Upper lobe of left lung (tissue), 6 donors: ENCODE measurements around the gene ARHGAP36. TPM values are rescaled to one million over a fixed set of nuclear protein-coding genes. Genes with fewer than 3 reads are reported as not detected.

Experiments used
- ATAC-seq, 2 donors: fragments of 200-7000 bp; cut with Tn5 transposase; one replicate each; pipeline ENCODE4 v1.9.1; 2022; ENCODE audit warnings: mild to moderate bottlenecking in 2 of 2, moderate library complexity in 2 of 2; ENCODE audit not compliant: low FRiP score in 2 of 2
- DNase-seq, 2 donors: peaks; one replicate each; pipeline ENCODE4 v3.0.0-alpha.2; 2019 to 2020
- H3K27ac ChIP-seq, 4 donors: fragments of 200-600 bp; sonication (generic); one replicate each; pipeline ENCODE4 v1.5.1; 2016 to 2019
- H3K27me3 ChIP-seq, 4 donors: fragments of 200-600 bp; sonication (generic); one replicate each; pipeline ENCODE4 v1.5.1; 2017 to 2019
- H3K36me3 ChIP-seq, 4 donors: fragments of 200-600 bp; sonication (generic); one replicate each; pipeline ENCODE4 v1.5.1; 2016 to 2019
- H3K4me1 ChIP-seq, 4 donors: fragments of 200-600 bp; sonication (generic); one replicate each; pipeline ENCODE4 v1.5.1; 2018 to 2019
- H3K4me3 ChIP-seq, 4 donors: fragments of 200-600 bp; sonication (generic); one replicate each; pipeline ENCODE4 v1.5.1; 2017 to 2019; ENCODE audit warnings: mild to moderate bottlenecking in 2 of 4, moderate library complexity in 1 of 4
- H3K9me3 ChIP-seq, 4 donors: fragments of 200-600 bp; sonication (generic); one replicate each; pipeline ENCODE4 v1.5.1; 2018 to 2019
- EP300 ChIP-seq, 4 donors: sonication (generic); formaldehyde crosslinking; IDR thresholded peaks; one replicate each; pipeline ENCODE4 v1.5.1; 2017; ENCODE audit warnings: antibody characterized with exemption in 4 of 4, control low read depth in 2 of 4
- POLR2A ChIP-seq, 4 donors: fragments of 450-650 bp; IDR thresholded peaks; one replicate each; pipeline ENCODE4 v1.5.1; 2016 to 2017; ENCODE audit warnings: antibody characterized with exemption in 4 of 4, mild to moderate bottlenecking in 2 of 4
- POLR2AphosphoS5 ChIP-seq, 2 donors: sonication (generic); formaldehyde crosslinking; IDR thresholded peaks; one replicate each; pipeline ENCODE4 v1.5.1; 2017; ENCODE audit warnings: antibody characterized with exemption in 2 of 2
- WGBS, 2 donors: methylation state at CpG; one replicate each; pipeline ENCODE4 v1.1.5; 2017 to 2018; 5-methylcytosine and 5-hydroxymethylcytosine counted together
- total RNA-seq, 6 donors: library from RNA; depleted of rRNA in 4 of 6; stranded (reverse); fragments of >200 nt in 4 of 6; gene quantifications; one replicate each; pipeline versions ENCODE4 v1.1.0 to v1.2.1, GENCODE V29; 2016 to 2021
- TF ChIP-seq, protein P1 (sequence below), 6 experiments: fragments of 450-650 bp in 4 of 6; fragments of 200-600 bp in 2 of 6; sonication (generic) in 2 of 6; IDR thresholded peaks; one replicate each; pipeline ENCODE4 v1.5.1; 2016 to 2019; ENCODE audit warnings: antibody characterized with exemption in 6 of 6
- donor health status: DM: no; HTN: no; CAD: no; lungs with moderate emphysema.
- donor health status: DM: no; HTN: yes; CAD: no; lungs with severe emphysema.

Gene ARHGAP36
- total RNA-seq, 6 donors from 2014 or later: not detected

DNA sequence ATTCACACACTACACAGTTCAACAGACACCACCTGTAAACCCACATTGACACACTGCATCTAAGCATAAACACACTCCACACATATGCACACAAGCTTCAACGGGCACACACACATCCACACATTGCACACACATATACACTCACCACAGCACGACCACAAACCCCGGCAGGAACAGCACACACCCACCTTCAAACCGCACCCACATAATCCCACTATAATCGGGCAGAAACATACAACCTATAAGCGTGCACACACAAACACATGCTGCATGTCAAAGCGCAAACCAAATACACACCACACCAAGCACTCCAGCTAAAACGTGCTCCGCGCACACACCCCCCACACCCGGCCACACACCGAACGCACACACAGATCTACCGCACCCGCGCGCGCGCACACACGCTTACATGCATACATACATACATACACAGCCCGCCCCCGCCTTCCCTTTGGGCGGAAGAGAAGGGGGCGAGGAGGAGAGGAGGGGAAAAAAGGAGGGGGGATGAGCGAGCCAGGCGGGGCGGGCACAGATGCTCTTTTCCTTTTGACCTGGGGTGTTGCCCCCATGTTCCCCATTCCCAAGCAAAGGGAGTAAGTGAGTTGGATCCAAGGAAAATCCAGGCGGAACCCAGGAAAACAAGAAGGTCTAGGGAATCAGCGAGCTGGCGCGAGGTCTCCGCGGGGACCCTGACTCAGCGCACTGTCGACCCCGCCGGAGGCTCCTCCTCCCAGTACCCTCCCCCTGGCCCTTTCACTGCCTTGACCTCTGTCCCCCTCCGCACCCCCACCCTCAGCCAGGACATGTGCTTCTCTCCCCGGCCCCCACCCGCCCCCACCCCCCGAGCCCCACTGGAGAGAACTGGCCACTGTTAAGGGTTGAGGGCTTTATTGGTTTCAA lies 9.9 kb downstream of the ARHGAP36 start:
- ATAC-seq: no peak
- DNase-seq: no peak
- TF ChIP-seq, protein P1, sequence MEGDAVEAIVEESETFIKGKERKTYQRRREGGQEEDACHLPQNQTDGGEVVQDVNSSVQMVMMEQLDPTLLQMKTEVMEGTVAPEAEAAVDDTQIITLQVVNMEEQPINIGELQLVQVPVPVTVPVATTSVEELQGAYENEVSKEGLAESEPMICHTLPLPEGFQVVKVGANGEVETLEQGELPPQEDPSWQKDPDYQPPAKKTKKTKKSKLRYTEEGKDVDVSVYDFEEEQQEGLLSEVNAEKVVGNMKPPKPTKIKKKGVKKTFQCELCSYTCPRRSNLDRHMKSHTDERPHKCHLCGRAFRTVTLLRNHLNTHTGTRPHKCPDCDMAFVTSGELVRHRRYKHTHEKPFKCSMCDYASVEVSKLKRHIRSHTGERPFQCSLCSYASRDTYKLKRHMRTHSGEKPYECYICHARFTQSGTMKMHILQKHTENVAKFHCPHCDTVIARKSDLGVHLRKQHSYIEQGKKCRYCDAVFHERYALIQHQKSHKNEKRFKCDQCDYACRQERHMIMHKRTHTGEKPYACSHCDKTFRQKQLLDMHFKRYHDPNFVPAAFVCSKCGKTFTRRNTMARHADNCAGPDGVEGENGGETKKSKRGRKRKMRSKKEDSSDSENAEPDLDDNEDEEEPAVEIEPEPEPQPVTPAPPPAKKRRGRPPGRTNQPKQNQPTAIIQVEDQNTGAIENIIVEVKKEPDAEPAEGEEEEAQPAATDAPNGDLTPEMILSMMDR (IDR thresholded peaks at IDR 0.05): no peak
- TF ChIP-seq EP300 (IDR thresholded peaks at IDR 0.05) (no peak), POLR2AphosphoS5 (IDR thresholded peaks at IDR 0.05) (no peak), POLR2A (IDR thresholded peaks at IDR 0.05) (no peak)
- H3K36me3 ChIP-seq: no peaks in the 10 kb centered on the region
- WGBS, 2 donors: 0 to 37% methylated on average over 3 to 41 of the region's 41 CpGs
- H3K27me3 ChIP-seq: peaks cover 0 to 5% (median 0%) of the 10 kb centered on the region in 4 donors
- H3K4me1 ChIP-seq: no peaks in the 10 kb centered on the region
- H3K9me3 ChIP-seq: no peaks in the 10 kb centered on the region
- H3K27ac ChIP-seq: no peak overlapping the region
- no peak overlapping the region for H3K4me3 ChIP-seq

DNA sequence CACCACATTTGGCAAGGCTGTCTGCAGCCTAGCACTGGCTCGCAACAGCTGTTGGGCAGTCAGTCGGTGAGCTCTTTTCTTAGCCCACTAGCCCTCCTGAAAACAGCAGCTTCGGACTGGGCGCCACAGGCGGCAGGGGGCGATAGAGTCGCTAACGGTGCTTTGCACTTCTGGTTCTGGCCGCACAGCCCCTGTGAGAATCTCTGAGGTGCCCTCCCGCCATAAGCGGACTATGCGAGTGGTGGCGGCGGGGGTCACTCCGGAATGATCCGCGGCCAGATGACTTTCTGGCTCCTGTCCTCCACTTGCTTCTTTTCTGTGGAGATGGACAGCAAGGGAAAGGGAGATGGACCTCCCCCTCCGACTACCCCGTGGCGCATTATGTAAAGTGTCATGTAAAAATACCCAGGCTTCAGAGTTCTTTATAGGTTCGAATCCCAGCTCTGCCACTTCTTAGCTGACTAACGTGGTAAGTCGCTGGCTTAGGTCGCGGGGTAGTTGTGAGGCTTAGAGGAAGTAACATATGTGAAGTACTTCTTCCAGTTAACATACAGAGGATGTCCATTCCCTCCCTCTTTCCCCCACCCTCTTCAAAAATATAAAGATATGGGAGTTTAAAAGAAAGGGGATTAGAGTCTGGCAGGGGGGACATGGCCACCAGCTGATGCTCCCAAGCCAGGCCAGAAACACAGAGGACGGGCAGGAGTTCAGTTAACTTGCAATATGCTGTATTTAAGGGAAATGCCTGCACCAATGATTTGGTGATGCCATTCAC lies 11.0 kb downstream of the ARHGAP36 start:
- no peak overlapping the region for H3K4me3 ChIP-seq
- H3K9me3 ChIP-seq: no peaks in the 10 kb centered on the region
- H3K36me3 ChIP-seq: no peaks in the 10 kb centered on the region
- 6 to 28% methylated on average over 6 to 26 of the region's 26 CpGs for WGBS, 2 donors
- DNase-seq: peak in 1 of 2 donors; percentile 53
- TF ChIP-seq POLR2A (IDR thresholded peaks at IDR 0.05) (no peak), EP300 (IDR thresholded peaks at IDR 0.05) (no peak), POLR2AphosphoS5 (IDR thresholded peaks at IDR 0.05) (no peak)
- TF ChIP-seq, protein P1 (IDR thresholded peaks at IDR 0.05): no peak
- no peaks in the 10 kb centered on the region for H3K4me1 ChIP-seq
- peaks cover 0 to 5% (median 0%) of the 10 kb centered on the region in 4 donors for H3K27me3 ChIP-seq
- no peak overlapping the region for H3K27ac ChIP-seq
- no peak for ATAC-seq

DNA sequence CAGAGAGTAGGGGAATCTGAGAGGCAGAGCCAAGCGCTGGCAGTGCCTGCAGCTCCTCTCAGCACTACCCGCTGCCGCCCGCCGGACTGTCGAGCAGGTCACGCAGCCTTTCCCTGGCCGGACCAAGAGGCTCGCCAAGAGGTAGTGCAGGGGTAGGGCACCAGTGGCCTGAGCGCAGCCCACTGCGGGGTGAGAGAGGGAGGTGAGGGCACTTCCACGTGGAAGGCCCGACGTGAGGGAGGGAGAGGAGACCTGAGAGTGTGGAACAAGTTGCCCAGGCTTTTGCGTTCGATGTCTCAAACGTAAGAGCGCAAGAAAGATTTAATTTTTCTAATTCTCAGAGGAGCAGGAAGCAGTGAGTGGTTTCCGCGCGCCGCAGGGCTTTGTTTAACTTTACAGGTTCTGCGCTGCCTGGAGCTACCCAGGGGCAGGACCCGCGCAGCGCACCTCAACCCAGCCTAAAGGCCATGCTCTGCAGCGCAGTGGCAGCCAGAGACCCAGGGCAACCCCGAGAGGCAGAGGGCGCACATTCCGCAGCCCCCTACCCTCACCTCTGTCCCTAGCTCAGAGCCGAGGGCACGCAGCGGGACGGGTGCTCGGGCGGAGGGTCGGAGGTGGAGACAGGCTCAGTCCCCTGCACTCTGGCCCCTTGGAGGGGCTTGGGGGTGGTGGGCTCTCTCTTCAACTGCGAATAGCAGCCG lies 14.9 kb downstream of the ARHGAP36 start:
- Histone ChIP-seq H3K27me3 (peaks cover 0 to 5% (median 0%) of the 10 kb centered on the region in 4 donors), H3K36me3 (no peaks in the 10 kb centered on the region), H3K4me1 (no peaks in the 10 kb centered on the region), H3K9me3 (no peaks in the 10 kb centered on the region), H3K27ac (no peak overlapping the region), H3K4me3 (no peak overlapping the region)
- TF ChIP-seq POLR2A (IDR thresholded peaks at IDR 0.05) (no peak), POLR2AphosphoS5 (IDR thresholded peaks at IDR 0.05) (no peak), EP300 (IDR thresholded peaks at IDR 0.05) (no peak)
- TF ChIP-seq, protein P1 (IDR thresholded peaks at IDR 0.05): no peak
- peak in 1 of 2 donors; percentile 45 for DNase-seq
- 36% methylated on average over 33 of the region's 39 CpGs; no CpG with 5 or more reads in 1 of the 2 donors for WGBS, 2 donors
- peak in 1 of 2 donors; percentile 13 for ATAC-seq

DNA sequence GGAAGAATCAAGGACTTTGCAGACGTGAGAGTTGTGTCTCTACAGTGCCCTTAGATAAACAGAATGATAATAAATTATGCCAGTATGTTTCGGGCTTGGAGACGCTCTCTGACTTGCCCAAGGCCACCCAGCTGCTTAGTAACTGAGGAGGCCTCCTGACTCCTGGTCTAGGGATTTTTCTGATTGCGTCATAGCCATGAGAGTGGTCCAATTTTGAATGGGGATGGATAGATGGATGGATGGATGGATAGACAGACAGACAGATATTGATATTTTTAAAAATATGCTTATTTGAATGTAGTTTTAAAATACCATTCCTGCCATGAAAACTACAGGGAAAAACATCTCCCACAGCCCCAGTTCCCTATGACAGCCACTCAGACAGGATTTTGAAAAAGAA lies 15.5 kb downstream of the ARHGAP36 start:
- Histone ChIP-seq H3K4me1 (no peaks in the 10 kb centered on the region), H3K36me3 (no peaks in the 10 kb centered on the region), H3K9me3 (no peaks in the 10 kb centered on the region), H3K27me3 (no peaks in the 10 kb centered on the region), H3K4me3 (no peak overlapping the region), H3K27ac (no peak overlapping the region)
- WGBS, 2 donors: 16 to 41% methylated on average over 3 to 4 of the region's 4 CpGs
- no peak for DNase-seq
- TF ChIP-seq EP300 (IDR thresholded peaks at IDR 0.05): no peak
- no peak for TF ChIP-seq POLR2AphosphoS5 (IDR thresholded peaks at IDR 0.05)
- TF ChIP-seq, protein P1 (IDR thresholded peaks at IDR 0.05): no peak
- no peak for TF ChIP-seq POLR2A (IDR thresholded peaks at IDR 0.05)
- no peak for ATAC-seq
